Tibial artery (tissue), 4 donors: ENCODE results near the gene SRD5A3.

Source experiments
- DNase-seq, 2 donors: peaks; one replicate each; pipeline ENCODE4 v3.0.0-alpha.2; 2019
- H3K27ac ChIP-seq, 2 donors: fragments of 200-600 bp; sonication (generic) in 1 of 2; 1 replicate in 1 of 2; 2 replicates in 1 of 2; pipeline ENCODE4 v1.5.1; 2018 to 2019; ENCODE audit warnings: mild to moderate bottlenecking in 1 of 2
- H3K27me3 ChIP-seq, 2 donors: fragments of 200-600 bp; sonication (generic) in 1 of 2; one replicate each; pipeline versions ENCODE4 v1.5.1 to v1.6.0; 2016 to 2019
- H3K36me3 ChIP-seq, 3 donors: fragments of 200-600 bp; sonication (generic) in 2 of 3; one replicate each; pipeline ENCODE4 v1.5.1; 2016 to 2019; ENCODE audit warnings: mild to moderate bottlenecking in 2 of 3
- H3K4me1 ChIP-seq, 4 donors: fragments of 200-600 bp; sonication (generic) in 2 of 4; 1 replicate in 3 of 4; 2 replicates in 1 of 4; pipeline ENCODE4 v1.5.1; 2016 to 2019
- H3K4me3 ChIP-seq, 2 donors: fragments of 200-600 bp; sonication (generic) in 1 of 2; 1 replicate in 1 of 2; 2 replicates in 1 of 2; pipeline ENCODE4 v1.5.1; 2018 to 2019; ENCODE audit warnings: mild to moderate bottlenecking in 2 of 2
- H3K9me3 ChIP-seq, 3 donors: fragments of 200-600 bp; sonication (generic) in 1 of 3; one replicate each; pipeline ENCODE4 v1.5.1; 2016 to 2019
- intact Hi-C: fragments of 100-400 bp; cut with DNase I; formaldehyde crosslinking; loops from one replicate; pipeline ENCODE4 v1.15.0; 2023; ENCODE audit warnings: low total_unique reads
- TF ChIP-seq, protein P1 (sequence below), 2 experiments: fragments of 200-600 bp in 1 of 2; fragments of 450-650 bp in 1 of 2; IDR thresholded peaks; one replicate each; pipeline ENCODE4 v1.5.1; 2017 to 2019; ENCODE audit warnings: antibody characterized with exemption in 2 of 2, mild to moderate bottlenecking in 1 of 2, moderate library complexity in 1 of 2

Gene SRD5A3

DNA sequence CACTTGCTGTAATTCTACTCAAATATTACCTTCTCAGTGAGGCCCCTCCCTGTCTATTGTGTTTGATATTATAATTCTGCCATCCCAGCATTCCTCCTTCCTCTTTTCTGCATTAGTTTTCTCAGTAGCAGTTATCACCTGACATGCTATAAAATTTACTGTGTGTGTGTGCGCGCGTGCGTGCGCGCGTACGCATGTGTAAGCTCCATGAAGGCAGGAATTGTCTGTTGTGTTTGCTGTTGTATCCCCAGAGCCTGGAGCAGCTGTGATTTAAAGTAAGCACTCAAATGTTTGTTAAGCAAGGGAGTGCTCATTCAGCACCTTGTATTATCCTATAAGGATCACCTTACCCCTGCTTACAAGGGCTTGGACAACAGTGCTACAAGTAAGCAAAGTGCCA is 8.6 kb downstream of the SRD5A3 start:
- Histone ChIP-seq H3K4me3 (no peak overlapping the region), H3K36me3 (no peaks in the 10 kb centered on the region), H3K9me3 (no peaks in the 10 kb centered on the region), H3K27ac (no peak overlapping the region), H3K4me1 (peaks cover 0 to 31% (median 26%) of the 10 kb centered on the region in 4 donors), H3K27me3 (no peaks in the 10 kb centered on the region)
- DNase-seq, result no peak
- TF ChIP-seq, protein P1, sequence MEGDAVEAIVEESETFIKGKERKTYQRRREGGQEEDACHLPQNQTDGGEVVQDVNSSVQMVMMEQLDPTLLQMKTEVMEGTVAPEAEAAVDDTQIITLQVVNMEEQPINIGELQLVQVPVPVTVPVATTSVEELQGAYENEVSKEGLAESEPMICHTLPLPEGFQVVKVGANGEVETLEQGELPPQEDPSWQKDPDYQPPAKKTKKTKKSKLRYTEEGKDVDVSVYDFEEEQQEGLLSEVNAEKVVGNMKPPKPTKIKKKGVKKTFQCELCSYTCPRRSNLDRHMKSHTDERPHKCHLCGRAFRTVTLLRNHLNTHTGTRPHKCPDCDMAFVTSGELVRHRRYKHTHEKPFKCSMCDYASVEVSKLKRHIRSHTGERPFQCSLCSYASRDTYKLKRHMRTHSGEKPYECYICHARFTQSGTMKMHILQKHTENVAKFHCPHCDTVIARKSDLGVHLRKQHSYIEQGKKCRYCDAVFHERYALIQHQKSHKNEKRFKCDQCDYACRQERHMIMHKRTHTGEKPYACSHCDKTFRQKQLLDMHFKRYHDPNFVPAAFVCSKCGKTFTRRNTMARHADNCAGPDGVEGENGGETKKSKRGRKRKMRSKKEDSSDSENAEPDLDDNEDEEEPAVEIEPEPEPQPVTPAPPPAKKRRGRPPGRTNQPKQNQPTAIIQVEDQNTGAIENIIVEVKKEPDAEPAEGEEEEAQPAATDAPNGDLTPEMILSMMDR (IDR thresholded peaks at IDR 0.05), result no peak
- intact Hi-C loops, result no loop called here

GRCh38 chr4:55355555-55355954 is 9.5 kb downstream of the SRD5A3 start:
- intact Hi-C loops, result no loop called here
- Histone ChIP-seq H3K9me3 (no peaks in the 10 kb centered on the region), H3K27ac (no peak overlapping the region), H3K36me3 (no peaks in the 10 kb centered on the region), H3K27me3 (no peaks in the 10 kb centered on the region), H3K4me3 (no peak overlapping the region), H3K4me1 (peaks cover 0 to 32% (median 27%) of the 10 kb centered on the region in 4 donors)
- TF ChIP-seq, protein P1 (IDR thresholded peaks at IDR 0.05), result no peak
- no peak for DNase-seq

DNA sequence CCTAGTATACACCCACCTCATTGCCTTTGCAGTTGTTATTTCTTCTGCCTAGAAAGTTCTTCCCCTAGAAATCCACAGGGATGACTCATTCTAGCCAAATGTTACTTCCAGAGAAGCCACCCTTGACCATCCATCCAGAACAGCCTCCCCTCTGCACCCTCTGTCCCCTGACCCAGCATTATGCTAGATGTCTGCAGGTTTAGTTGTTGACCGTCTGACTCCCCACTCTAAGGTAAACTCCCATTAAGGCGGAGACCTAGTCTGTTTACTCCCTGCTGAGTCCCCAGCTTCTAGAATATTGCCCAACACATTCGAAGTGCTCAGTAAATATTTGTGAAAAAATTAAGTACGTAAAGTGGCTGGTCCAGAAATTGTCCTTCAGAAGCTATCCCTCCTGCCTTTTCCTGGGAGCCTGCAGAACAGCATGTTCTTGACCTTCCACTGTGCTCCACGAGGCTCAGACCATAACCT is 11.0 kb downstream of the SRD5A3 start:
- DNase-seq, result no peak
- Histone ChIP-seq H3K27ac (no peak overlapping the region), H3K9me3 (no peaks in the 10 kb centered on the region), H3K36me3 (no peaks in the 10 kb centered on the region), H3K27me3 (no peaks in the 10 kb centered on the region), H3K4me3 (no peak overlapping the region), H3K4me1 (peaks cover 0 to 32% (median 27%) of the 10 kb centered on the region in 4 donors)
- intact Hi-C loops, result no loop called here
- TF ChIP-seq, protein P1 (IDR thresholded peaks at IDR 0.05), result no peak

DNA sequence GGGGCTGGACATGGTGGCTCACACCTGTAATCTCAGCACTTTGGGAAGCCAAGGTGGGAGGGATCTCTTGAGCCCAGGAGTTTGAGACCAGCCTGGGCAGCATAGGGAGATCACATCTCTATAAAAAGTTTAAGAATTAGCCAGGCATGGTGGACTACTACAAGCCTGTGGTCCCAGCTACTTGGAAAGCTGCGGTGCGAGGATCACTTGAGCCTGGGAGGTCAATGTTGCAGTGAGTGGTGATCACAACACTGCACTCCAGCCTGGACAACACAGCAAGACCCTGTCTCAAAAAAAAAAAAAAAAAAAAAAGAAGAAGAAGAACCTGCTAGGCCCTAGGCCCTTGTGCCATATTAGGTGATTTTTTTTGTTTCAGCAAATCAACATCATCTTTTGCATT is 12.2 kb downstream of the SRD5A3 start:
- Histone ChIP-seq H3K9me3 (no peaks in the 10 kb centered on the region), H3K4me1 (peaks cover 0 to 32% (median 27%) of the 10 kb centered on the region in 4 donors), H3K36me3 (no peaks in the 10 kb centered on the region), H3K4me3 (no peak overlapping the region), H3K27me3 (no peaks in the 10 kb centered on the region), H3K27ac (peak overlapping the region; percentile 57 to 64)
- DNase-seq, result no peak
- TF ChIP-seq, protein P1 (IDR thresholded peaks at IDR 0.05), result no peak
- intact Hi-C loops, result no loop called here

DNA sequence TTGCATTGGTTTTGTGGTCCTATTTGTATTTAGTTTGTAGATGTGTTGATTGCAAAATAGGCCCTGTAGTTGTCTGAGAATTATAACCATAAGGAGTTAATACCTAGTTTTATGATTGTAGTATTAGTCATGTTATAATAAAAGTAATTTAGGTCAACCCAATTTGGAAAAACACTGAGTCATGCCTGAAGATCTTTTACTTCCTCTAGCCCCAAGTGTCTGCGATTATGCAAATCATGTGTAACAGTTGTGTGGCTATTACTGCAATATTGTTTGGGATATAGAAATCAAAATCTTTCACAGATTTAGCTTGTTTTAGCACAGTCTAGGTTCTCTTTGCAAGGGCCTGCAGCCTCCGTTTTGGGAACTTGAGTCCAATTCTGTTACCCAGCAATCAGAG is 12.6 kb downstream of the SRD5A3 start:
- DNase-seq, result no peak
- Histone ChIP-seq H3K4me3 (no peak overlapping the region), H3K27ac (peak overlapping the region; percentile 57 to 64), H3K9me3 (no peaks in the 10 kb centered on the region), H3K4me1 (peaks cover 0 to 32% (median 27%) of the 10 kb centered on the region in 4 donors), H3K36me3 (peaks cover 0 to 2% (median under 1%) of the 10 kb centered on the region in 3 donors), H3K27me3 (no peaks in the 10 kb centered on the region)
- intact Hi-C loops, result no loop called here
- TF ChIP-seq, protein P1 (IDR thresholded peaks at IDR 0.05), result no peak
